ENCODE results near the gene NAALADL2.

DNA sequence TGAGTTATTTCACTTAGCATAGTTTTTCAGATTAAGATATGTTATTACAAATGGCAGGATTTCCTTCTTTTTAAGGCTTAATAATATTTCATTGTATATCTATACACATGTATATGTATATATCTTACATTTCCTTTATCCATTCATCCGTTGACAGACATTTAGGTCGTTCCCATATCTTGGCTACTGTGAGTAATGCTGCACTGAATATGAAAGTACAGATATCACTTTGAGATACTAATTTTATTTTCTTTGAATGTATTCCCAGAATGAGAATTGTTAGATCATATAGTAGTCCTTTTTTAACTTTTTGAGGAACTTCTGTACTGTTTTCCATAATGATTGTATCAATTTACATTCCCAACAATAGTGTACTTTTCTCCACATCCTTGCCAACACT is 270.4 kb downstream of the NAALADL2 start:
- TF ChIP-seq, protein P1, sequence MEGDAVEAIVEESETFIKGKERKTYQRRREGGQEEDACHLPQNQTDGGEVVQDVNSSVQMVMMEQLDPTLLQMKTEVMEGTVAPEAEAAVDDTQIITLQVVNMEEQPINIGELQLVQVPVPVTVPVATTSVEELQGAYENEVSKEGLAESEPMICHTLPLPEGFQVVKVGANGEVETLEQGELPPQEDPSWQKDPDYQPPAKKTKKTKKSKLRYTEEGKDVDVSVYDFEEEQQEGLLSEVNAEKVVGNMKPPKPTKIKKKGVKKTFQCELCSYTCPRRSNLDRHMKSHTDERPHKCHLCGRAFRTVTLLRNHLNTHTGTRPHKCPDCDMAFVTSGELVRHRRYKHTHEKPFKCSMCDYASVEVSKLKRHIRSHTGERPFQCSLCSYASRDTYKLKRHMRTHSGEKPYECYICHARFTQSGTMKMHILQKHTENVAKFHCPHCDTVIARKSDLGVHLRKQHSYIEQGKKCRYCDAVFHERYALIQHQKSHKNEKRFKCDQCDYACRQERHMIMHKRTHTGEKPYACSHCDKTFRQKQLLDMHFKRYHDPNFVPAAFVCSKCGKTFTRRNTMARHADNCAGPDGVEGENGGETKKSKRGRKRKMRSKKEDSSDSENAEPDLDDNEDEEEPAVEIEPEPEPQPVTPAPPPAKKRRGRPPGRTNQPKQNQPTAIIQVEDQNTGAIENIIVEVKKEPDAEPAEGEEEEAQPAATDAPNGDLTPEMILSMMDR (IDR thresholded peaks at IDR 0.05; ENCODE audit: borderline replicate concordance, extremely low read depth, low read length, poor library complexity, severe bottlenecking): no peak
- TF ChIP-seq EZH2 (IDR thresholded peaks at IDR 0.05; ENCODE audit: borderline replicate concordance, low read depth, low read length, severe bottlenecking): no peak

Data from DND-41 (cell line).